ENCODE measurements around the gene RHOBTB3. TPM values are rescaled to one million over a fixed set of nuclear protein-coding genes. Genes with fewer than 3 reads are reported as not detected.
"Not testable (repeated sequence)": the region's sequence is repeated elsewhere in the genome, so short reads cannot be mapped to it uniquely, and the experiment has no call there.

Gene RHOBTB3
- total RNA-seq, 1 donor from 2014 or later, result 22.8 TPM

- no peak for DNase-seq (ENCODE audit: low spot score)
- Mint-ChIP-seq H3K36me3 (ENCODE audit: low read depth, unreplicated experiment) (no peaks in the 10 kb centered on the region), H3K4me1 (ENCODE audit: unreplicated experiment) (no peaks in the 10 kb centered on the region), H3K9me3 (ENCODE audit: unreplicated experiment) (no peaks in the 10 kb centered on the region), H3K27me3 (ENCODE audit: unreplicated experiment) (no peaks in the 10 kb centered on the region), H3K27ac (ENCODE audit: unreplicated experiment) (no peak overlapping the region), H3K4me3 (ENCODE audit: unreplicated experiment) (no peak overlapping the region)
- TF ChIP-seq CTCF (IDR thresholded peaks at IDR 0.05; ENCODE audit: unreplicated experiment), result no peak
Measured at GRCh38 chr5:95707055-95707454, 24.1 kb upstream of the RHOBTB3 start.

- not testable (repeated sequence) for H3K27me3 Mint-ChIP-seq (ENCODE audit: unreplicated experiment); H3K4me3 Mint-ChIP-seq (ENCODE audit: unreplicated experiment); H3K27ac Mint-ChIP-seq (ENCODE audit: unreplicated experiment); H3K4me1 Mint-ChIP-seq (ENCODE audit: unreplicated experiment); H3K9me3 Mint-ChIP-seq (ENCODE audit: unreplicated experiment); DNase-seq (ENCODE audit: low spot score); H3K36me3 Mint-ChIP-seq (ENCODE audit: low read depth, unreplicated experiment)
Measured at GRCh38 chr5:95707534-95708188, 23.5 kb upstream of the RHOBTB3 start.

GRCh38 chr5:95708876-95709275 lies 22.3 kb upstream of the RHOBTB3 start:
- H3K27me3 Mint-ChIP-seq (ENCODE audit: unreplicated experiment), result no peaks in the 10 kb centered on the region
- H3K4me1 Mint-ChIP-seq (ENCODE audit: unreplicated experiment), result peaks cover 3% of the 10 kb centered on the region
- H3K4me3 Mint-ChIP-seq (ENCODE audit: unreplicated experiment), result no peak overlapping the region
- no peak overlapping the region for H3K27ac Mint-ChIP-seq (ENCODE audit: unreplicated experiment)
- no peak for TF ChIP-seq CTCF (IDR thresholded peaks at IDR 0.05; ENCODE audit: unreplicated experiment)
- H3K36me3 Mint-ChIP-seq (ENCODE audit: low read depth, unreplicated experiment), result no peaks in the 10 kb centered on the region
- H3K9me3 Mint-ChIP-seq (ENCODE audit: unreplicated experiment), result no peaks in the 10 kb centered on the region
- no peak for DNase-seq (ENCODE audit: low spot score)

GRCh38 chr5:95709967-95710650 lies 21.0 kb upstream of the RHOBTB3 start:
- Mint-ChIP-seq H3K4me1 (ENCODE audit: unreplicated experiment) (peaks cover 3% of the 10 kb centered on the region), H3K4me3 (ENCODE audit: unreplicated experiment) (no peak overlapping the region), H3K36me3 (ENCODE audit: low read depth, unreplicated experiment) (no peaks in the 10 kb centered on the region), H3K9me3 (ENCODE audit: unreplicated experiment) (no peaks in the 10 kb centered on the region), H3K27ac (ENCODE audit: unreplicated experiment) (no peak overlapping the region), H3K27me3 (ENCODE audit: unreplicated experiment) (no peaks in the 10 kb centered on the region)
- no peak for TF ChIP-seq CTCF (IDR thresholded peaks at IDR 0.05; ENCODE audit: unreplicated experiment)
- DNase-seq (ENCODE audit: low spot score), result no peak

- not testable (repeated sequence) for H3K27me3 Mint-ChIP-seq (ENCODE audit: unreplicated experiment); H3K4me1 Mint-ChIP-seq (ENCODE audit: unreplicated experiment); H3K27ac Mint-ChIP-seq (ENCODE audit: unreplicated experiment); DNase-seq (ENCODE audit: low spot score); H3K36me3 Mint-ChIP-seq (ENCODE audit: low read depth, unreplicated experiment); H3K9me3 Mint-ChIP-seq (ENCODE audit: unreplicated experiment)
- peak overlapping the region; percentile 89 for H3K4me3 Mint-ChIP-seq (ENCODE audit: unreplicated experiment)
Measured at GRCh38 chr5:95710651-95711500, 20.3 kb upstream of the RHOBTB3 start.

All from endothelial cell (in vitro differentiated cells).